HepG2 (cell line): ENCODE measurements around the gene C1QL4. TPM values are rescaled to one million over a fixed set of nuclear protein-coding genes. Genes with fewer than 3 reads are reported as not detected.

Source experiments
- ATF7-NPFF ChIP-seq: sonication (generic); formaldehyde crosslinking; IDR thresholded peaks from 2 replicates; pipeline ENCODE4 v1.8.1; 2023; ENCODE audit warnings: mild to moderate bottlenecking, low read depth, missing genetic modification reagents, moderate library complexity
- CTCF ChIP-seq: sonication (generic); formaldehyde crosslinking; IDR thresholded peaks from 2 replicates; pipeline ENCODE4 v1.5.0; 2020; ENCODE audit warnings: mild to moderate bottlenecking, missing genetic modification reagents, moderate library complexity
- EP300 ChIP-seq, 3 experiments: sonication (generic) in 1 of 3; formaldehyde crosslinking in 1 of 3; IDR thresholded peaks; 2 replicates each; pipeline versions ENCODE4 v1.5.1 to v1.6.1; 2011 to 2020; ENCODE audit warnings: low read depth in 2 of 3, low read length in 2 of 3, borderline replicate concordance in 1 of 3, improper control_type of control experiment in 1 of 3, mild to moderate bottlenecking in 1 of 3, missing genetic modification reagents in 1 of 3, moderate library complexity in 1 of 3
- HOXA9 ChIP-seq: sonication (generic); formaldehyde crosslinking; IDR thresholded peaks from 2 replicates; pipeline ENCODE4 v1.8.1; 2022; ENCODE audit warnings: missing genetic modification reagents, mild to moderate bottlenecking, moderate library complexity, borderline replicate concordance
- MNT ChIP-seq: fragments of 450-650 bp; IDR thresholded peaks from 2 replicates; pipeline ENCODE4 v1.6.1; 2016
- REXO4 ChIP-seq: sonication (generic); formaldehyde crosslinking; IDR thresholded peaks from 2 replicates; pipeline ENCODE4 v1.8.0; 2022; ENCODE audit warnings: missing genetic modification reagents, mild to moderate bottlenecking, borderline replicate concordance
- XRCC5 ChIP-seq: fragments of 200-400 bp; formaldehyde crosslinking; optimal IDR thresholded peaks from 2 replicates; pipeline ENCODE3; 2017; ENCODE audit warnings: mild to moderate bottlenecking, low read length
- ZBTB40 ChIP-seq, 2 experiments: fragments of 450-650 bp in 1 of 2; sonication (generic) in 1 of 2; formaldehyde crosslinking in 1 of 2; IDR thresholded peaks; 2 replicates each; pipeline versions ENCODE4 v1.6.1 to v1.8.0; 2016 to 2022; ENCODE audit warnings: antibody characterized with exemption in 1 of 2, mild to moderate bottlenecking in 1 of 2, missing genetic modification reagents in 1 of 2
- ZMYM2 ChIP-seq: sonication (generic); formaldehyde crosslinking; IDR thresholded peaks from 2 replicates; pipeline ENCODE4 v1.8.0; 2022; ENCODE audit warnings: mild to moderate bottlenecking, missing genetic modification reagents
- ZNF547 ChIP-seq: sonication (generic); formaldehyde crosslinking; IDR thresholded peaks from 2 replicates; pipeline ENCODE4 v1.5.1; 2020; ENCODE audit warnings: mild to moderate bottlenecking, missing genetic modification reagents
- ZNF552 ChIP-seq: sonication (generic); formaldehyde crosslinking; IDR thresholded peaks from 2 replicates; pipeline ENCODE4 v1.9.0; 2022; ENCODE audit warnings: missing genetic modification reagents, mild to moderate bottlenecking, borderline replicate concordance
- ZNF737 ChIP-seq: sonication (generic); formaldehyde crosslinking; IDR thresholded peaks from 2 replicates; pipeline ENCODE4 v1.5.0; 2020; ENCODE audit warnings: missing genetic modification reagents, mild to moderate bottlenecking, borderline replicate concordance
- ZNF879 ChIP-seq: sonication (generic); formaldehyde crosslinking; IDR thresholded peaks from 2 replicates; pipeline ENCODE4 v1.8.1; 2023; ENCODE audit warnings: missing genetic modification reagents
- ZNF883 ChIP-seq: sonication (generic); formaldehyde crosslinking; IDR thresholded peaks from 2 replicates; pipeline ENCODE4 v1.5.1; 2020; ENCODE audit warnings: mild to moderate bottlenecking, missing genetic modification reagents; ENCODE audit errors: not compliant biosample characterization
- polyA plus RNA-seq, 8 experiments: library from polyadenylated mRNA; depleted of rRNA in 3 of 8; stranded (reverse) in 7 of 8; unstranded in 1 of 8; fragments of >200 nt; fragmentation: Illumina TruSeq in 4 of 8; extraction: Trizol in 4 of 8; gene quantifications; 2 replicates each; pipeline versions ENCODE4 v1.2.1 to v1.2.3, GENCODE V29; 2011 to 2016; ENCODE audit warnings: low read depth in 4 of 8, missing spikeins in 1 of 8, mixed read lengths in 1 of 8; ENCODE audit not compliant: insufficient read depth in 1 of 8
- total RNA-seq, 5 experiments: library from RNA; depleted of rRNA; stranded (reverse); fragments of >200 nt; fragmentation: Illumina TruSeq; extraction: Trizol; gene quantifications; 2 replicates each; pipeline ENCODE4 v1.2.3, GENCODE V29; 2016; ENCODE audit warnings: low read depth in 1 of 5

Gene C1QL4
- total and polyA plus RNA-seq, 2 of the 13 experiments (the other 11 are each of a cell fraction or from before 2014, with no cell fraction given), result 0.03 TPM; not detected in 1

GRCh38 chr12:49346659-49347310 is 9.8 kb upstream of the C1QL4 start, which contains the start of gene DNAJC22 (continued):
- TF ChIP-seq ZBTB40 (IDR thresholded peaks at IDR 0.05), result no peak
- peak; percentile 65; the same call in 1 of the 2 replicates for TF ChIP-seq ZBTB40 (CRISPR knock-in tag; IDR thresholded peaks at IDR 0.05)
- no peak for TF ChIP-seq REXO4 (CRISPR knock-in tag)
- peak; percentile 74 for TF ChIP-seq ZNF883 (CRISPR knock-in tag)
- TF ChIP-seq ZNF552, result peak; percentile 30; the same call in 1 of the 2 replicates
- peak; percentile 10; the same call in 1 of the 2 replicates for TF ChIP-seq CTCF
- no peak for TF ChIP-seq ZMYM2
- no peak for TF ChIP-seq MNT
- TF ChIP-seq XRCC5, result no peak
- no peak for TF ChIP-seq HOXA9 (CRISPR knock-in tag)
- peak; percentile 84; the same call in 1 of the 2 replicates for TF ChIP-seq ATF7-NPFF (CRISPR knock-in tag)
- no peak for TF ChIP-seq EP300 (IDR thresholded peaks at IDR 0.05; ENCODE audit: low read depth in 2 of 2, low read length in 2 of 2)
- TF ChIP-seq EP300 (CRISPR knock-in tag; IDR thresholded peaks at IDR 0.05; ENCODE audit: borderline replicate concordance), result no peak
- 0 out of 2 replicates have a peak, but pooled peaks have one; percentile 38 for TF ChIP-seq ZNF879 (CRISPR knock-in tag)
- peak; percentile 84 for TF ChIP-seq ZNF547
- TF ChIP-seq ZNF737 (CRISPR knock-in tag), result no peak
